DND-41 (cell line): ENCODE data around the gene INTS7.
"Not testable (repeated sequence)": the region's sequence is repeated elsewhere in the genome, so short reads cannot be mapped to it uniquely, and the experiment has no call there.

Source experiments
- EZH2 ChIP-seq: IDR thresholded peaks from 3 replicates; pipeline ENCODE4 v1.6.1; 2012; ENCODE audit warnings: borderline replicate concordance, low read depth, mild to moderate bottlenecking, moderate library complexity, low read length, inconsistent platforms; ENCODE audit not compliant: severe bottlenecking
- TF ChIP-seq, protein P1 (sequence below): IDR thresholded peaks from 2 replicates; pipeline ENCODE4 v1.5.1; 2012; ENCODE audit warnings: borderline replicate concordance, low read length, moderate library complexity, mild to moderate bottlenecking; ENCODE audit not compliant: poor library complexity, severe bottlenecking; ENCODE audit errors: extremely low read depth

DNA sequence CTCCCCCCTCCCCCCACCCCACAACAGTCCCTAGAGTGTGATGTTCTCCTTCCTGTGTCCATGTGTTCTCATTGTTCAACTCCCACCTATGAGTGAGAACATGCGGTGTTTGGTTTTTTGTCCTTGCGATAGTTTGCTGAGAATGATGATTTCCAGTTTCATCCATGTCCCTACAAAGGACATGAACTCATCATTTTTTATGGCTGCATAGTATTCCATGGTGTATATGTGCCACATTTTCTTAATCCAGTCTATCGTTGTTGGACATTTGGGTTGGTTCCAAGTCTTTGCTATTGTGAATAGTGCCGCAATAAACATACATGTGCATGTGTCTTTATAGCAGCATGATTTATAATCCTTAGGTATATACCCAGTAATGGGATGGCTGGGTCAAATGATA lies 81.8 kb downstream of the INTS7 start:
- TF ChIP-seq, protein P1, sequence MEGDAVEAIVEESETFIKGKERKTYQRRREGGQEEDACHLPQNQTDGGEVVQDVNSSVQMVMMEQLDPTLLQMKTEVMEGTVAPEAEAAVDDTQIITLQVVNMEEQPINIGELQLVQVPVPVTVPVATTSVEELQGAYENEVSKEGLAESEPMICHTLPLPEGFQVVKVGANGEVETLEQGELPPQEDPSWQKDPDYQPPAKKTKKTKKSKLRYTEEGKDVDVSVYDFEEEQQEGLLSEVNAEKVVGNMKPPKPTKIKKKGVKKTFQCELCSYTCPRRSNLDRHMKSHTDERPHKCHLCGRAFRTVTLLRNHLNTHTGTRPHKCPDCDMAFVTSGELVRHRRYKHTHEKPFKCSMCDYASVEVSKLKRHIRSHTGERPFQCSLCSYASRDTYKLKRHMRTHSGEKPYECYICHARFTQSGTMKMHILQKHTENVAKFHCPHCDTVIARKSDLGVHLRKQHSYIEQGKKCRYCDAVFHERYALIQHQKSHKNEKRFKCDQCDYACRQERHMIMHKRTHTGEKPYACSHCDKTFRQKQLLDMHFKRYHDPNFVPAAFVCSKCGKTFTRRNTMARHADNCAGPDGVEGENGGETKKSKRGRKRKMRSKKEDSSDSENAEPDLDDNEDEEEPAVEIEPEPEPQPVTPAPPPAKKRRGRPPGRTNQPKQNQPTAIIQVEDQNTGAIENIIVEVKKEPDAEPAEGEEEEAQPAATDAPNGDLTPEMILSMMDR = not testable (repeated sequence)
- TF ChIP-seq EZH2 = not testable (repeated sequence)
